C4-2B (cell line): ENCODE results near the gene SYT2.
A peak's percentile ranks its signal among the peaks of the same experiment; 100 is the strongest.
"Not testable (repeated sequence)": the region's sequence is repeated elsewhere in the genome, so short reads cannot be mapped to it uniquely, and the experiment has no call there.

Source experiments
- H3K27ac ChIP-seq: fragments of 450-650 bp; 2 replicates; pipeline ENCODE4 v1.5.1; 2017
- CTCF ChIP-seq: fragments of 450-650 bp; conservative IDR thresholded peaks from 2 replicates; pipeline ENCODE4 v1.5.1; 2017; ENCODE audit warnings: mild to moderate bottlenecking
- ZFX ChIP-seq: fragments of 450-650 bp; IDR thresholded peaks from 2 replicates; pipeline ENCODE4 v1.6.1; 2017

SYT2 gene

DNA sequence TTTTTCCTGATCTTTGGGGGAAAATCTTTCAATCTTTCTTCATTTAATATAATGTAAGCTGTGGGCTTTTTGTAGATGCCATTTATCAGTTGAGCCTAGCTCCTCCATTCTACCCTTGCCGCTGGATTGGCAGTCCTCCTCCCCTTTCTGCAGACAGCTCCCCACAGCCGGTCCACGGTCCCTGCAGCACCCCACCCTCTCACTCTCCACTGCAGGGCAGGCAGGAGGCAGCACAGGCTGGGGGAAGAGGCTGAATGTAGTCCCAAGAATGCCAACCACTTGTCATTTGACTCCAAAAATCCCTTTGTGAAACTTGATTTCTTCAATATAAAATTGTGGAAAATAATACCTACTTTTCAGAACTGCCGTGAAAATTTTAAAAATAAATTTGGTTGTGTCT lies 96.7 kb downstream of the SYT2 start:
- no peak overlapping the region for H3K27ac ChIP-seq

GRCh38 chr1:202612036-202612435 lies 98.2 kb downstream of the SYT2 start:
- H3K27ac ChIP-seq, result not testable (repeated sequence)

More for the DNA sequence above, 96.7 kb downstream of the SYT2 start:
- TF ChIP-seq ZFX, result no peak
- no peak for TF ChIP-seq CTCF

DNA sequence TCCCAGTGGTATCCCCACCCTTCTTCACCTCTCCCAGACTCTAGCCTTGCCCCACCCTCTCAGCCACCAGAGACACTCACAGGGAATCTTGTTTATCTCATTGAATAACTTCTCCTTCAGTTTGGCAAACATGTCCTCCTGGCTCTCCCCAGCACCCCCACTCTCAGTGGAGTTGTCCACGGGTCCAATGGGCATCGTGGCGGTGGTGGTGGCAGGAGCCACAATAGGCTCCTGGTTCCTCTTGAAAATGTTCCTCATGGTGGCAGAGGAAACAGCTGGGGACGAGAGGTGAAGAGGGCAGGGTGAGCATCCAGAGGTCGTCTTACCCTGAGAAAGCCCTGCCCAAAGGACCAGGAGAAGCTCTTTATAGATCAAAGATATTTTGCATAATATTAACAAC lies 104.7 kb downstream of the SYT2 start:
- no peak for TF ChIP-seq ZFX
- no peak for TF ChIP-seq CTCF
- no peak overlapping the region for H3K27ac ChIP-seq

GRCh38 chr1:202603435-202603834 lies 106.8 kb downstream of the SYT2 start:
- no peak overlapping the region for H3K27ac ChIP-seq
- no peak for TF ChIP-seq ZFX

DNA sequence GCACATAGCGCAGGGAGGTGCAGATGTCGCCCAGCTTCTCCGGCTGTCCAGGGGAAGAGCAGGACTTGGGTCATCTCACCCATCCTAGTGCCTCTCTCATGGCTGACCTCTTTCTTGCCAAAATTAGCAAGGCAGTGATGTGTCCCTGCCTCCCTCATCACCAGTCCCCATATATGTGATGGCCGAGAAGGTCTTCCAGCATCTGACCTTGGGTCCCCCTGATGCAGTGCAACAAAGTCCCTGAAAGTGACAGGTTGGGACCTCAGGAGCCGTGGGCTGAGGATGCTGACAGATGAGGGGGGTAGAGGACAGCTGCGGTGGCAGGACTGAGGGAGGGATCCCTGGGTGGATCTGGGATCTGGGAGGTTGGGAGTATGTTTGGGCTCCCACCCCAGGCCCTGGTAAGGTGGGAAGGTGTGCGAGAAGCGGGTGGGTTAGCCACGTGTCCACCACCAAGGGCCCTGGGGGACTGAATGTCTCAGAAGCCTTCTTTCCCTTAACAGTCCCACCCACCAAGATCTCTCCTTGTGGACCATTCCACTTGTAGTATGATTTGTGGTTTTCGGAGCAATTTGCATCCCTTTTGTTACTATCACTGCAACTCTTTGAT lies 109.7 kb downstream of the SYT2 start:
- TF ChIP-seq ZFX, result no peak
- TF ChIP-seq CTCF, result peak; percentile 71
- H3K27ac ChIP-seq, result no peak overlapping the region

GRCh38 chr1:202599669-202600431 lies 110.4 kb downstream of the SYT2 start:
- no peak for TF ChIP-seq ZFX
- TF ChIP-seq CTCF, result peak; percentile 94
- no peak overlapping the region for H3K27ac ChIP-seq

GRCh38 chr1:202597090-202597761 lies 113.0 kb downstream of the SYT2 start:
- H3K27ac ChIP-seq, result no peak overlapping the region
- TF ChIP-seq CTCF (no peak), ZFX (no peak)

DNA sequence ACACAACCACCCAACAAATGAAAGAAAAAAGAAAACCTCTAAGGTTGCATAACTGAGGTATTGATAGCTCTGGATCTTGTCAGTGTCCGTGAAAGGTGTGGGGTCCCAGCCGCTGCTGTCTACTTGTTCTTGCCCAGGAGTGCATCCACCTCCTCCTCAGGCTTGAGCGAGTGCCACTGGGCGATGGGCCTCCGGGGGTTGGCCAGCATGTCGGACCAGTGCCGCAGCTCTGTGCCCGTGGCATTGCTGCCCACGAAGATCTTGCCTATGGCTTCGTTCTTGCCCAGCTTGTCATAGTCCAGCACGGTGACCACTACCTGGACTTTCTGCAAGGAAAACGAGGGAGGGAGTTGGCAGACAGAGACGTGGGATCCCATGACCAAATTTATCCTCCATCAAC lies 113.6 kb downstream of the SYT2 start:
- no peak overlapping the region for H3K27ac ChIP-seq
- no peak for TF ChIP-seq CTCF
- no peak for TF ChIP-seq ZFX
